Activated CD4-positive, alpha-beta T cell treated with anti-CD3 and anti-CD28 coated beads for 24 hours (primary cell): ENCODE measurements around the gene CDC42SE2.
"Not testable (repeated sequence)": the region's sequence is repeated elsewhere in the genome, so short reads cannot be mapped to it uniquely, and the experiment has no call there.

Source experiments
- DNase-seq, 2 donors: peaks; one replicate each; pipeline ENCODE4 v3.0.0-alpha.2; 2020; ENCODE audit warnings: low read depth in 2 of 2

CDC42SE2 gene

GRCh38 chr5:131366428-131366827 is 102.6 kb downstream of the CDC42SE2 start:
- DNase-seq, result no peak

GRCh38 chr5:131367219-131367860 is 103.5 kb downstream of the CDC42SE2 start:
- no peak for DNase-seq

GRCh38 chr5:131368866-131369265 is 105.0 kb downstream of the CDC42SE2 start:
- DNase-seq, result no peak

GRCh38 chr5:131369558-131369957 is 105.7 kb downstream of the CDC42SE2 start:
- DNase-seq, result no peak

GRCh38 chr5:131371835-131372234 is 108.0 kb downstream of the CDC42SE2 start:
- DNase-seq, result no peak

GRCh38 chr5:131373265-131373664 is 109.4 kb downstream of the CDC42SE2 start:
- DNase-seq, result no peak

GRCh38 chr5:131375351-131375750 is 111.5 kb downstream of the CDC42SE2 start:
- DNase-seq, result no peak

GRCh38 chr5:131377346-131377745 is 113.5 kb downstream of the CDC42SE2 start:
- no peak for DNase-seq

- no peak for DNase-seq
These were observed 114.0 kb downstream of the CDC42SE2 start for GRCh38 chr5:131377785-131378325.

- no peak for DNase-seq
These were observed 115.1 kb downstream of the CDC42SE2 start for GRCh38 chr5:131378721-131379541.

GRCh38 chr5:131379723-131380122 is 115.9 kb downstream of the CDC42SE2 start:
- peak; percentile 32 to 44 for DNase-seq

GRCh38 chr5:131380238-131380637 is 116.4 kb downstream of the CDC42SE2 start:
- not testable (repeated sequence) for DNase-seq

GRCh38 chr5:131381021-131381420 is 117.2 kb downstream of the CDC42SE2 start:
- no peak for DNase-seq

- no peak for DNase-seq
These were observed 117.9 kb downstream of the CDC42SE2 start for GRCh38 chr5:131381777-131382176.

- peak in 1 of 2 donors; percentile 29 for DNase-seq
These were observed 118.8 kb downstream of the CDC42SE2 start for GRCh38 chr5:131382407-131383395.

GRCh38 chr5:131384173-131384572 is 120.3 kb downstream of the CDC42SE2 start:
- no peak for DNase-seq

- DNase-seq, result peak in 1 of 2 donors; percentile 44
These were observed 120.9 kb downstream of the CDC42SE2 start for GRCh38 chr5:131384616-131385214.

- DNase-seq, result no peak
These were observed 122.3 kb downstream of the CDC42SE2 start for GRCh38 chr5:131386124-131386523.

GRCh38 chr5:131386779-131387178 is 122.9 kb downstream of the CDC42SE2 start:
- no peak for DNase-seq

- DNase-seq, result no peak
These were observed 123.4 kb downstream of the CDC42SE2 start for GRCh38 chr5:131387255-131387654.
